HL-60/S4 treated with phorbol 12-myristate 13-acetate at 8.2 ng/mL for 4 days and 3 days (cell line): ENCODE results near the gene OPA3.
"Not testable (repeated sequence)": the region's sequence is repeated elsewhere in the genome, so short reads cannot be mapped to it uniquely, and the experiment has no call there.

Experiments
- in situ Hi-C: fragments of 300-500 bp; cut with MboI; formaldehyde crosslinking; loops from 2 replicates; pipeline ENCODE4 v1.15.0; 2022; ENCODE audit warnings: low sequenced_read_pairs

Gene OPA3

GRCh38 chr19:45584332-45585157, at the start of gene OPA3:
Gene OPA3 (minus strand): TSS chr19:45584802. CDS start chr19:45584764, 38 bp downstream.
- in situ Hi-C loops, result no loop called here

- in situ Hi-C loops, result no loop called here
Measured at GRCh38 chr19:45632468-45633196, 48.0 kb upstream of the OPA3 start.

GRCh38 chr19:45630463-45630862, 45.9 kb upstream of the OPA3 start:
- in situ Hi-C loops, result no loop called here

GRCh38 chr19:45629704-45630103, 45.1 kb upstream of the OPA3 start:
- in situ Hi-C loops, result no loop called here

- in situ Hi-C loops, result not testable (repeated sequence)
Measured at GRCh38 chr19:45628219-45628618, 43.6 kb upstream of the OPA3 start.

- in situ Hi-C loops, result no loop called here
Measured at GRCh38 chr19:45623984-45624383, 39.4 kb upstream of the OPA3 start.

- in situ Hi-C loops, result no loop called here
Measured at GRCh38 chr19:45621976-45622503, 37.4 kb upstream of the OPA3 start.

GRCh38 chr19:45621389-45621788, 36.8 kb upstream of the OPA3 start:
- in situ Hi-C loops, result no loop called here

GRCh38 chr19:45616704-45617017, 32.1 kb upstream of the OPA3 start:
- in situ Hi-C loops, result no loop called here

GRCh38 chr19:45615795-45616703, 31.4 kb upstream of the OPA3 start:
- in situ Hi-C loops, result no loop called here

GRCh38 chr19:45615056-45615455, 30.5 kb upstream of the OPA3 start:
- in situ Hi-C loops, result not testable (repeated sequence)

GRCh38 chr19:45613926-45614725, 29.5 kb upstream of the OPA3 start:
- in situ Hi-C loops, result no loop called here

- in situ Hi-C loops, result no loop called here
Measured at GRCh38 chr19:45608948-45609347, 24.3 kb upstream of the OPA3 start.

GRCh38 chr19:45607071-45608029, 22.7 kb upstream of the OPA3 start:
- in situ Hi-C loops, result no loop called here

GRCh38 chr19:45601524-45602374, 17.1 kb upstream of the OPA3 start, which contains the start of gene GPR4:
Gene GPR4 (minus strand): TSS chr19:45602212. CDS start chr19:45591866, 10,346 bp downstream.
- in situ Hi-C loops, result no loop called here

GRCh38 chr19:45601115-45601514, 16.5 kb upstream of the OPA3 start:
- in situ Hi-C loops, result no loop called here

GRCh38 chr19:45600340-45600885, 15.8 kb upstream of the OPA3 start:
- in situ Hi-C loops, result no loop called here

GRCh38 chr19:45599286-45599685, 14.7 kb upstream of the OPA3 start:
- in situ Hi-C loops, result no loop called here
